Ovary (tissue), 3 donors: ENCODE results near the gene THOC2.

Experiments used
- POLR2A ChIP-seq: fragments of 450-650 bp; IDR thresholded peaks from one replicate; pipeline ENCODE4 v1.6.1; 2017; ENCODE audit warnings: antibody characterized with exemption, mild to moderate bottlenecking, moderate library complexity
- TF ChIP-seq, protein P1 (sequence below), 3 donors: fragments of 450-650 bp in 2 of 3; fragments of 200-600 bp in 1 of 3; IDR thresholded peaks; one replicate each; pipeline versions ENCODE4 v1.5.1 to v1.8.0; 2016 to 2022; ENCODE audit warnings: antibody characterized with exemption in 3 of 3, mild to moderate bottlenecking in 1 of 3
- donor health status: DM: no; HTN: no; CAD: no.

- no peak for TF ChIP-seq POLR2A
- TF ChIP-seq, protein P1, sequence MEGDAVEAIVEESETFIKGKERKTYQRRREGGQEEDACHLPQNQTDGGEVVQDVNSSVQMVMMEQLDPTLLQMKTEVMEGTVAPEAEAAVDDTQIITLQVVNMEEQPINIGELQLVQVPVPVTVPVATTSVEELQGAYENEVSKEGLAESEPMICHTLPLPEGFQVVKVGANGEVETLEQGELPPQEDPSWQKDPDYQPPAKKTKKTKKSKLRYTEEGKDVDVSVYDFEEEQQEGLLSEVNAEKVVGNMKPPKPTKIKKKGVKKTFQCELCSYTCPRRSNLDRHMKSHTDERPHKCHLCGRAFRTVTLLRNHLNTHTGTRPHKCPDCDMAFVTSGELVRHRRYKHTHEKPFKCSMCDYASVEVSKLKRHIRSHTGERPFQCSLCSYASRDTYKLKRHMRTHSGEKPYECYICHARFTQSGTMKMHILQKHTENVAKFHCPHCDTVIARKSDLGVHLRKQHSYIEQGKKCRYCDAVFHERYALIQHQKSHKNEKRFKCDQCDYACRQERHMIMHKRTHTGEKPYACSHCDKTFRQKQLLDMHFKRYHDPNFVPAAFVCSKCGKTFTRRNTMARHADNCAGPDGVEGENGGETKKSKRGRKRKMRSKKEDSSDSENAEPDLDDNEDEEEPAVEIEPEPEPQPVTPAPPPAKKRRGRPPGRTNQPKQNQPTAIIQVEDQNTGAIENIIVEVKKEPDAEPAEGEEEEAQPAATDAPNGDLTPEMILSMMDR (IDR thresholded peaks at IDR 0.05): no peak
Measured at GRCh38 chrX:123742440-123742839, 9.6 kb upstream of the THOC2 start.
